ENCODE measurements around the gene KLK14.

KLK14 gene

DNA sequence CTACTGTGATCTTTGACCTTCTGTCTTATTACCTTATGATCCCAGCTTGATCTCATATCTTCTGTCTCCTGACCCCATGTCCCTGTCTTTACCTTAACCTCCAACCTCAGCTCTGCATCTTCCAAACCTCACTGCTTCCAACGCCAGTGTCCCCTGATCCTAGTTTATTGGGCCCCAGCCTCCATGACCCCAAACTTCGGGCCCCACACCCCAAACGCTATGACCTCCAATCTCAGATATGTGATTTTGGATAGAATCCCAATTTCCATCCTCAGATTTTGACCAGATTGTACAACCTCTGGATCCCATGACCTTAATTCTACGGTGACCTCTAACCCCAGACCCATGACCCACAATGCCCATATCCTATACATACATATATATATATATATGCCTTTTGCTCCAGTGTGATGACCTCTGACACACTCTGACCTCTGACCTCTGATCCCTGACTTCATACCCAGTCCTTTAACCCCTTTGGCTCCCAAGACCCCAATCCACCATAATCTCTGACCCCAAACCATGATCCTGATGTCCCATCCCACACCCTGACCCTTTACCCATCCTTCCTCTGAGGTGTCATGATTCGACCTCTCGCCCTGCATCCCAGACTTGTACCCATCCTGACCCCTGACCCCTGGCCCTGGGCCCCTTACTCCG lies 51.3 kb downstream of the KLK14 start:
- Histone ChIP-seq H3K79me2 (ENCODE audit: insufficient read depth, low read length) (no peaks in the 10 kb centered on the region), H4K20me1 (ENCODE audit: low read depth, low read length) (no peaks in the 10 kb centered on the region), H3K27ac (ENCODE audit: low read depth, low read length) (no peak overlapping the region), H3F3A (ENCODE audit: insufficient read depth) (no peaks in the 10 kb centered on the region), H3K4me2 (ENCODE audit: low read depth, low read length, poor library complexity, severe bottlenecking) (no peak overlapping the region), H3K27me3 (ENCODE audit: low read length) (no peaks in the 10 kb centered on the region), H3K36me3 (ENCODE audit: low read length) (no peaks in the 10 kb centered on the region), H3K4me3 (ENCODE audit: insufficient read depth, low read length, poor library complexity, severe bottlenecking) (no peak overlapping the region), H3K9me3 (ENCODE audit: insufficient read depth, low read length) (no peaks in the 10 kb centered on the region), H2AFZ (ENCODE audit: low read depth, low read length, severe bottlenecking) (no peak overlapping the region), H3K9me2 (replicated peaks; ENCODE audit: insufficient read depth, low read length) (no peaks in the 10 kb centered on the region), H3K9ac (ENCODE audit: low read length) (no peak overlapping the region)
- TF ChIP-seq EZH2phosphoT487 (conservative IDR thresholded peaks at IDR 0.05; ENCODE audit: low read length) = no peak
- TF ChIP-seq, protein P1, sequence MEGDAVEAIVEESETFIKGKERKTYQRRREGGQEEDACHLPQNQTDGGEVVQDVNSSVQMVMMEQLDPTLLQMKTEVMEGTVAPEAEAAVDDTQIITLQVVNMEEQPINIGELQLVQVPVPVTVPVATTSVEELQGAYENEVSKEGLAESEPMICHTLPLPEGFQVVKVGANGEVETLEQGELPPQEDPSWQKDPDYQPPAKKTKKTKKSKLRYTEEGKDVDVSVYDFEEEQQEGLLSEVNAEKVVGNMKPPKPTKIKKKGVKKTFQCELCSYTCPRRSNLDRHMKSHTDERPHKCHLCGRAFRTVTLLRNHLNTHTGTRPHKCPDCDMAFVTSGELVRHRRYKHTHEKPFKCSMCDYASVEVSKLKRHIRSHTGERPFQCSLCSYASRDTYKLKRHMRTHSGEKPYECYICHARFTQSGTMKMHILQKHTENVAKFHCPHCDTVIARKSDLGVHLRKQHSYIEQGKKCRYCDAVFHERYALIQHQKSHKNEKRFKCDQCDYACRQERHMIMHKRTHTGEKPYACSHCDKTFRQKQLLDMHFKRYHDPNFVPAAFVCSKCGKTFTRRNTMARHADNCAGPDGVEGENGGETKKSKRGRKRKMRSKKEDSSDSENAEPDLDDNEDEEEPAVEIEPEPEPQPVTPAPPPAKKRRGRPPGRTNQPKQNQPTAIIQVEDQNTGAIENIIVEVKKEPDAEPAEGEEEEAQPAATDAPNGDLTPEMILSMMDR (IDR thresholded peaks at IDR 0.05; ENCODE audit: insufficient read depth, low read length, poor library complexity, severe bottlenecking) = no peak

DNA sequence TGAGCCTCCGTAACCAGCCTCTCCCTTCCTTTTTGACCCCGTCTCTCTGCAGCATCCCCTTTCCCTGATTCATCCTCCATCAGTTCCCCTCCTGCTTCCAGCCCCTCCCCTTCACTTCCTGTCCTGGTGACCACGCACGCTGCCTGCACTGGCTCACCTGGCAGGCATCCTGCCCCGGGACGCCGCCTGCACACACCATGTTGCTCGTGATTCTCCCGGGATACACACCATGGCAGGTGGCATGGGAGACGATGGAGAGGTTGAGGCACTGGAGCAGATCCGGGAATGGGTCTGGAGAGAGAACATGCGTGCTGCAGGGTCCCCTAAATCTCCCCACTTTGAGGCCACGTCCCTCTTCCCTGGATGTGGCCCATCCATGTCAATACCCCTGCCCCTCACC lies 52.1 kb downstream of the KLK14 start:
- Histone ChIP-seq H3K9me2 (replicated peaks; ENCODE audit: insufficient read depth, low read length) (no peaks in the 10 kb centered on the region), H3K4me2 (ENCODE audit: low read depth, low read length, poor library complexity, severe bottlenecking) (no peak overlapping the region), H3K9me3 (ENCODE audit: insufficient read depth, low read length) (no peaks in the 10 kb centered on the region), H3K9ac (ENCODE audit: low read length) (no peak overlapping the region), H2AFZ (ENCODE audit: low read depth, low read length, severe bottlenecking) (no peak overlapping the region), H3K36me3 (ENCODE audit: low read length) (no peaks in the 10 kb centered on the region), H3K4me3 (ENCODE audit: insufficient read depth, low read length, poor library complexity, severe bottlenecking) (no peak overlapping the region), H3K27me3 (ENCODE audit: low read length) (no peaks in the 10 kb centered on the region), H3K27ac (ENCODE audit: low read depth, low read length) (no peak overlapping the region), H3K79me2 (ENCODE audit: insufficient read depth, low read length) (no peaks in the 10 kb centered on the region), H4K20me1 (ENCODE audit: low read depth, low read length) (no peaks in the 10 kb centered on the region), H3F3A (ENCODE audit: insufficient read depth) (no peaks in the 10 kb centered on the region)
- TF ChIP-seq EZH2phosphoT487 (conservative IDR thresholded peaks at IDR 0.05; ENCODE audit: low read length) = no peak
- TF ChIP-seq, protein P1 (IDR thresholded peaks at IDR 0.05; ENCODE audit: insufficient read depth, low read length, poor library complexity, severe bottlenecking) = no peak

DNA sequence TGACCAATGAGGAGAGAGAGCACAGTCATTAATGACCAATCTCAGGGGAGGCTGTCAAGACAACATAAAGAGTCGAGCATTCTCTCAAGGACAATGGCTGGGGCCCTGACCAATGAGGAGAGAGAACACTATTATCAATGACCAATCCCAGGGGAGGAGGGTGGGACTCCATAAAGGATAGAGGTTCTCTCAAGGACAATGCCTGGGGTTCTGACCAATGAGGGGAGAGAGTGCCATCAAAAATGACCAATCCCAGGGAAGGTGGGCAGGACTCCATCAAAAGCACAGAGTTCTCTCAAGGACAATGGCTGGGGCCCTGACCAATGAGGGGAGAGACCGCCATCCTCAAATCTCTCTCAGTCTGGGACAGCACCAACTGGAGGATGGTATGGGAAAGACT lies 53.0 kb downstream of the KLK14 start:
- Histone ChIP-seq H3F3A (ENCODE audit: insufficient read depth) (no peaks in the 10 kb centered on the region), H3K4me2 (ENCODE audit: low read depth, low read length, poor library complexity, severe bottlenecking) (no peak overlapping the region), H3K4me3 (ENCODE audit: insufficient read depth, low read length, poor library complexity, severe bottlenecking) (no peak overlapping the region), H3K9me2 (replicated peaks; ENCODE audit: insufficient read depth, low read length) (no peaks in the 10 kb centered on the region), H3K36me3 (ENCODE audit: low read length) (no peaks in the 10 kb centered on the region), H3K27ac (ENCODE audit: low read depth, low read length) (no peak overlapping the region), H3K9ac (ENCODE audit: low read length) (no peak overlapping the region), H3K79me2 (ENCODE audit: insufficient read depth, low read length) (no peaks in the 10 kb centered on the region), H4K20me1 (ENCODE audit: low read depth, low read length) (no peaks in the 10 kb centered on the region), H3K9me3 (ENCODE audit: insufficient read depth, low read length) (no peaks in the 10 kb centered on the region), H2AFZ (ENCODE audit: low read depth, low read length, severe bottlenecking) (no peak overlapping the region), H3K27me3 (ENCODE audit: low read length) (no peaks in the 10 kb centered on the region)
- TF ChIP-seq, protein P1 (IDR thresholded peaks at IDR 0.05; ENCODE audit: insufficient read depth, low read length, poor library complexity, severe bottlenecking) = no peak
- no peak for TF ChIP-seq EZH2phosphoT487 (conservative IDR thresholded peaks at IDR 0.05; ENCODE audit: low read length)
